22Rv1 (cell line): Measurements from ENCODE around the gene MAD1L1.

ENCODE experiments used
- H3K27ac ChIP-seq: fragments of 450-650 bp; 2 replicates; pipeline ENCODE4 v1.5.1; 2017
- ZFX ChIP-seq: fragments of 450-650 bp; IDR thresholded peaks from 2 replicates; pipeline ENCODE4 v1.6.1; 2017; ENCODE audit warnings: antibody characterized with exemption, borderline replicate concordance
- TF ChIP-seq, protein P1 (sequence below): fragments of 450-650 bp; IDR thresholded peaks from 2 replicates; pipeline ENCODE4 v1.5.1; 2017; ENCODE audit warnings: mild to moderate bottlenecking

The MAD1L1 gene

DNA sequence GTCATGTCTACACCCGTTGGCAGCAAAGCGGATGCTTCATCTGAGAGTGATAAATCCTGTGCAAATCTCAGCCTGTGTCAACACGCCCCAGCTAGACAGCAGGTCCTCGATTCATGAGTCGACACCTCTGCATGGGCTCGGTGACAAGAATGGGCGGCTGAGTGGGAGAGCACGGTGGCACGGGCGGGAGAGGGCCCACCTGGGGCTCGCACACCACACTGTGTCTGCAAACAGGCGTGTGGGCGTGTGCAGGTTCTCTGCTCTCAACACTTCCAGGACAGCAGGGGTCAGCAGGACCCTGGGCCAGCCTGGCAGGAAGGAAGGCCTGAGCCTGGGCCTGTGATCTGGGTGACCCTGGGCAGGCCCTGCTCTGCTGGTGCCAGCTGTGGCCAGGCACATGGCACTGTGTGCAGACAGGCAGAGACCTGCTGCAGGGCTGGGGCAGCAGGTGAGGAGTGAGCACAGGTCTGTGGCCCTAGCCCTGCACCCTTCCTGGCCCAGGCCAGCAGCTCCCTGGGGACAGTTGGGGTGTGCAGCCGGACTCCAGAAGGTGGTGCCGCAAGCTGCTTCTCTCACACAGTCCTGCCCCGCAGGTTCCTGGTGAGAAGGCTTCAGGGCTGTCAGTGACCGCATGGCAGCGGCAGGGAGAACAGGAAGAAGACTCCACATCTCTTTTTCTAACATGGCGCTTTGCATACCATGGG lies 346.2 kb downstream of the MAD1L1 start:
- no peak for TF ChIP-seq ZFX
- TF ChIP-seq, protein P1, sequence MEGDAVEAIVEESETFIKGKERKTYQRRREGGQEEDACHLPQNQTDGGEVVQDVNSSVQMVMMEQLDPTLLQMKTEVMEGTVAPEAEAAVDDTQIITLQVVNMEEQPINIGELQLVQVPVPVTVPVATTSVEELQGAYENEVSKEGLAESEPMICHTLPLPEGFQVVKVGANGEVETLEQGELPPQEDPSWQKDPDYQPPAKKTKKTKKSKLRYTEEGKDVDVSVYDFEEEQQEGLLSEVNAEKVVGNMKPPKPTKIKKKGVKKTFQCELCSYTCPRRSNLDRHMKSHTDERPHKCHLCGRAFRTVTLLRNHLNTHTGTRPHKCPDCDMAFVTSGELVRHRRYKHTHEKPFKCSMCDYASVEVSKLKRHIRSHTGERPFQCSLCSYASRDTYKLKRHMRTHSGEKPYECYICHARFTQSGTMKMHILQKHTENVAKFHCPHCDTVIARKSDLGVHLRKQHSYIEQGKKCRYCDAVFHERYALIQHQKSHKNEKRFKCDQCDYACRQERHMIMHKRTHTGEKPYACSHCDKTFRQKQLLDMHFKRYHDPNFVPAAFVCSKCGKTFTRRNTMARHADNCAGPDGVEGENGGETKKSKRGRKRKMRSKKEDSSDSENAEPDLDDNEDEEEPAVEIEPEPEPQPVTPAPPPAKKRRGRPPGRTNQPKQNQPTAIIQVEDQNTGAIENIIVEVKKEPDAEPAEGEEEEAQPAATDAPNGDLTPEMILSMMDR: no peak

DNA sequence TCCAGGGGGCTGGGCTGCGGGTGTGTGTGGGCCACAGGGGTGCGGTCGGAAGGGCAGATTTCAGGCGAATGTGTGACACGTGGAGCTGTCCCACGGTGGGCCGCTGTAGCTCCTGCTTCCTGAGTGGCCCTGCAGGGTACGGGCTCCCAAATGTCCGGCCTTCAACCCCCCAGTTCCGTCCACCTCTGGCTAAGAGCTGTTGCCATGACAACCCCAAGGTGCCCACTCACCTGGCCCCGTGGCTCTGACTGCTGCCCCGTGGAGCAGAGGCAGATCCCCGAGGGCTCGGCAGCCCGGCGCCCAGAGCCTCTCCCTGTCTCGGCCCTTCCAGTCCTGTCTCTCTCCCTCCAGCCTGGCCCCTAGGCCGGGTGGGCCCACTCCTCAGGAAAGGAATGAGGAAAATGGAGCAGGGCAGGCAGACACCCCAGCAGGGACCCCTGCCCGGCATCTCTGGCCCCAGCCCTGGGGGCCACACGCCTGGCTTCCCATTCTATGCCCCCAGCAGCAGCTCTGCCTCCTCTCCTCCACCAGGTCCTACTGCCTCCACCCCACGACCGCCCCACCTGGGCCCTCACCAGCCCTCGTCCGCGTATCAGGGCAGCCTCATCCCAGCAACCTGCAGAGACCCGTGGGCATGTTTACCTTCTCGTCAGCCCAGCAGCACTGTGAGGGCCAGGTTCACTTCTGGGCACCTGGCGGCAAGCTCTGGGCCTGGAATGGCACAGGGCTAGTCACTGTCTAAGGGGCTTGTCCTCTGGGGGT lies 347.1 kb downstream of the MAD1L1 start:
- TF ChIP-seq, protein P1: no peak
- TF ChIP-seq ZFX: no peak
- H3K27ac ChIP-seq: no peak overlapping the region

More for the DNA sequence above, 346.2 kb downstream of the MAD1L1 start:
- no peak overlapping the region for H3K27ac ChIP-seq

DNA sequence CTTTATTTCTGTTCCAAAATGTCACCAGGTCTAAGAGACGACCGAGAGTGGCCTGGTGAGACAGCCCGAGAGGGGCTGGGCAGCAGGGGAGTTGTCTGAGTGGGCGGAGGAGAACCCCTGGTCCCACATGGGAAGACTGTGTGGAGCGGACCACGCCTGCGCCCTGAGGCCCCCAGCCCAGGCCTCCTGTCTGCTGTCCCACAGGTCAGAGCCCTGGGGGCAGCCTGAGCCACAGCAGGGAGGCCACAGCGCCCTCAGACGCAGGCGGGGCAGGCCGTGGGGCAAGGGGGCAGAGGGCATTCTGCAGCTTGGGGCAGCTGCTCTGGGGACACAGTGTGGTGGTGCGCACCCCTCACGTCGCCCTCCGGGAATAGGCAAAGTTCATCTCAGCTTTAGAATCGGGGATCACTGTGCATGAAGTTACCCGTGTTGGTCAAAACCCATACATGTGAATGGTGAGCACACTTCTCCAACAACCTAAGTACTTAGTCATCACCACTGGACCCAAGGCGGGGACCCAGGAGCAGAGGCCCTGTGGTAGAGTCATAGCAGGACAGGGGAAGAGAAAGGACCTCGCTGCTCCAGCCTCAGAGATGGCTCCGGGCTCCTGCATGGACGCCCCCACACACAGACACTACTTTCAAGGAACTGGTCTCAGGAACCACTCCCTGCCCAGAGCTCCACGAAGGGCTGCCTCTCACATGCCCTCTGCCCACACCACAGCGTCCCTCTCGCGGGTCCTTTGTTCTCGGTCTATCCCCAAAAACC lies 348.0 kb downstream of the MAD1L1 start:
- TF ChIP-seq, protein P1: no peak
- TF ChIP-seq ZFX: no peak
- no peak overlapping the region for H3K27ac ChIP-seq

DNA sequence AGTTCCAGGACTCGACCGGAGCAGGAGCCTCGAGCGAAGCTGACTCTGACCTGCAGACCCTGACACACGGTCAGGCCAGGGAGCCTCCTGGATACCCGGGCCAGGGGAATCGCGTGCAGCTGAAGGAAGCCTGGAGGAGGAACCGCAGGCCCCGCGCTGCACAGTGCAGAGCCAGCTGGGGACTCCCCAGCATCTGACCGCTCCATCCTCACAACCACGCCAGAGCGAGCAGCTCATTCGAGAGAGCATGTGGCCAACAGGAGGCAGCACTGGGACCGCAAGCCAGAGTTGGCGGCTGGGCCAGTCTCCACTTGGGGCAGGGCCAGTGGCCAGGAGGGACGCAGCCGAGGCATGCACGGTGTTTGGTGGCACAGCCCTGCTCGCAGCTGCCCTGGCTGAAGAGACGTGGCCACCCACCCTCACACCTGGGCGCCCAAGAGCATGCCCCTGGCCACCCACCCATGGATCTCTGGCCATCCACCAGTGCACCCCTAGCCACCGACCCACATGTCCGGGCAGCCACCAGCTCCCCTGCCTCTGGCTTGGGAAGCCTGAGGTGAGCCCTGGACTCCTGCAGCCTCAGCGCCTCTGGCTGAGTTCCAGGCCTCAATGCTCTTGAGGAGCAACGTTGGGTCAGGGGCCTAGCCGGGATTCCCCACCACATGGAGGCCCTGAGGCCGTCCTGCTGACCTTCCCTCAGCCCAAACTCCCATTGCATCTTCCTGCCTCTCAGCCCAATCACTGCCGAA lies 348.7 kb downstream of the MAD1L1 start:
- TF ChIP-seq ZFX: no peak
- TF ChIP-seq, protein P1: peak; percentile 32; the same call in 1 of the 2 replicates
- no peak overlapping the region for H3K27ac ChIP-seq

DNA sequence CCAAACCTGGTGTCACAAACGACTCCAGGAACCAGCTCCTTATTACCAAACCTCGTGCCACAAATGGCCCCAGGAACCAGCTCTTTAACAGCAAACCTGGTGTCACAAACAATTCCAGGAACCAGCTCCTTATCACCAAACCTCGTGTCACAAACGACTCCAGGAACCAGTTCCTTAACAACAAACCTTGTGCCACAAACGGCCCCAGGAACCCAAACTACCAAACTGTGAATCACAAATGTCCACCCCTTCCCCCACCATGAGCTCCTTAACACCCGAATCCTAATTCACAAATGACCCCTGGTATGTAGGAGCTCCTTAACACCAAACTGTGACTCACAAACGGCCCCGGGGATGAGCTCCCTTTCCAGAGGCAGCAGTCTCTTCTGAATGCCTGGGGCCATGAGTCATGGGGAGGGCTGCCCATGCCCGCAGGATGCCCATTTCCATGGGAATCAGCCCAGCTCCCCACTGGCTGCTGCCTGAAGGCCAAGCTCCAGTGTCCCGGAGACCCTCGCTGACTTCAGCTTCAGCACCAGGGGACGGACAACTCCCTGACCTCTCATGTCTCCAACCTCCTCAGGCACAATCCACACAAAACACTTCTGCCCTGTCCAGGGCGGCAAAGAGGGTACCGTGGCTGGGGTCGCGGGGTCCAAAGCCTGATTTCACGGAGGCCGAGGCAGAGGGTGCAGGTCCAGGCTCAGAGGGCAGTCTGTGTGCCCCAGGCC lies 349.5 kb downstream of the MAD1L1 start:
- TF ChIP-seq, protein P1: no peak
- TF ChIP-seq ZFX: no peak
- no peak overlapping the region for H3K27ac ChIP-seq

DNA sequence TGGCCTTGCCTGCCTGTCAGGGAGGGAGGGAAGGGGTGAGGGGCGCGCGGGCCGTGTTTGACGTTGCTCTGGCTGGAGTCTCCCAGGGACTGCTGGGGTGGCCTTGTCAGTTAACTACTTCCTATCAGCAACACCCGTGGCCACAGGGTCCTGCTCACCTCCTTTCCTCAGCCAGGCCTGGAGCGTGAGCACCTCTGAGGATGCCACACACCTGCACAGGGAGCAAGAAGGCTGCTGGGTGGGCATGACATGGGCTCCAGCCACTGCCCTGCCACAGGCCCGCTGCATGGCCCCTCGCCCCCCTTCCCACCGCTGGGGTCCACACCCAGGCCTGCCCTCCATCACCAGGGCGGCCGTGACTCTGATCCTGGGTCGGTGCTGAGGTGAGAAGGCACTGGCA lies 350.3 kb downstream of the MAD1L1 start:
- TF ChIP-seq, protein P1: no peak
- no peak overlapping the region for H3K27ac ChIP-seq
